HCT116 (cell line): Measurements from ENCODE around the gene FHOD3. TPM values are rescaled to one million over a fixed set of nuclear protein-coding genes. Genes with fewer than 3 reads are reported as not detected.

Experiments
- ATAC-seq: fragments of 200-7000 bp; cut with Tn5 transposase; 2 replicates; pipeline ENCODE4 v1.9.1; 2020; ENCODE audit warnings: mild to moderate bottlenecking, moderate library complexity
- BruUV-seq: library from RNA; stranded (reverse); fragments of 400-500 nt; replicated peaks from 2 replicates; lab custom pipeline; 2021; lab: Mats Ljungman, UMichigan
- CTCF ChIA-PET: fragments of 300-600 bp; sonication (Branson Sonifier 250); formaldehyde crosslinking; loops from one replicate; lab custom pipeline; 2021; ENCODE audit warnings: antibody characterized with exemption; lab: Charles Lee
- POLR2A ChIA-PET: fragments of 300-600, 350-600 bp; sonication (Branson Sonifier 250); formaldehyde crosslinking; loops from one replicate; lab custom pipeline; 2021; ENCODE audit warnings: antibody characterized with exemption; lab: Charles Lee
- RAD21 ChIA-PET, 2 experiments: fragments of 300-600 bp; sonication (Branson Sonifier 250); formaldehyde crosslinking; loops; one replicate each; lab custom pipeline; 2023; ENCODE audit warnings: low total read pairs in 2 of 2; ENCODE audit not compliant: uncharacterized antibody in 2 of 2, unreplicated experiment in 2 of 2, low non-redundant PET in 1 of 2; lab: Charles Lee
- DNase-seq: peaks from one replicate; pipeline ENCODE4 v3.0.0-alpha.2; 2010; ENCODE audit warnings: low read depth, low spot score
- H2AFZ ChIP-seq: fragments of 200-600 bp; shearing (Covaris generic), sonication (generic); 2 replicates; pipeline ENCODE4 v1.6.1; 2017; ENCODE audit warnings: low read depth, mixed run types, mixed read lengths, antibody characterized with exemption, low read length; ENCODE audit not compliant: poor library complexity, severe bottlenecking
- H3K27ac ChIP-seq: 2 replicates; pipeline ENCODE4 v1.5.1; 2012; ENCODE audit warnings: low read depth, low read length
- H3K27me3 ChIP-seq: fragments of 200-600 bp; sonication (generic); 2 replicates; pipeline ENCODE4 v1.6.1; 2016; ENCODE audit warnings: mixed run types, low read length, mixed read lengths; ENCODE audit not compliant: insufficient read depth
- H3K36me3 ChIP-seq, 2 experiments: fragments of 200-500 bp in 1 of 2; fragments of 200-600 bp in 1 of 2; sonication (Bioruptor generic) in 1 of 2; sonication (generic) in 1 of 2; 2 replicates each; pipeline versions ENCODE4 v1.5.1 to v1.6.1; 2014 to 2016; ENCODE audit warnings: low read length in 2 of 2, inconsistent platforms in 1 of 2, mixed read lengths in 1 of 2, mixed run types in 1 of 2; ENCODE audit not compliant: insufficient read depth in 2 of 2, control insufficient read depth in 1 of 2
- H3K4me1 ChIP-seq, 2 experiments: fragments of 200-600 bp in 1 of 2; sonication (generic) in 1 of 2; 2 replicates each; pipeline versions ENCODE4 v1.5.1 to v1.6.1; 2012 to 2017; ENCODE audit warnings: low read length in 2 of 2, inconsistent platforms in 1 of 2, mild to moderate bottlenecking in 1 of 2, mixed read lengths in 1 of 2, mixed run types in 1 of 2, moderate library complexity in 1 of 2; ENCODE audit not compliant: insufficient read depth in 2 of 2, control insufficient read depth in 1 of 2
- H3K4me2 ChIP-seq: fragments of 200-600 bp; sonication (generic); 2 replicates; pipeline ENCODE4 v1.6.1; 2017; ENCODE audit warnings: mixed run types, low read length, mixed read lengths
- H3K4me3 ChIP-seq, 2 experiments: fragments of 200-600 bp in 1 of 2; sonication (generic) in 1 of 2; replicated peaks in 1 of 2; 2 replicates each; pipeline ENCODE4 v1.5.1; 2011 to 2016; ENCODE audit warnings: low read length in 2 of 2, control low read depth in 1 of 2, low read depth in 1 of 2, mild to moderate bottlenecking in 1 of 2, mixed read lengths in 1 of 2, mixed run types in 1 of 2
- H3K79me2 ChIP-seq: fragments of 200-600 bp; sonication (generic); 2 replicates; pipeline ENCODE4 v1.6.1; 2017; ENCODE audit warnings: mild to moderate bottlenecking, mixed run types, low read length, moderate library complexity, mixed read lengths; ENCODE audit not compliant: insufficient read depth
- H3K9ac ChIP-seq: fragments of 200-600 bp; sonication (generic); 2 replicates; pipeline ENCODE4 v1.6.1; 2016; ENCODE audit warnings: low read length, mixed read lengths
- H3K9me2 ChIP-seq: fragments of 200-600 bp; sonication (generic), shearing (Covaris generic); 2 replicates; pipeline ENCODE4 v1.6.1; 2017; ENCODE audit warnings: mixed run types, mild to moderate bottlenecking, moderate library complexity; ENCODE audit not compliant: insufficient read depth
- H3K9me3 ChIP-seq, 2 experiments: fragments of 200-500 bp in 1 of 2; fragments of 200-600 bp in 1 of 2; sonication (Bioruptor generic) in 1 of 2; sonication (generic) in 1 of 2; 2 replicates each; pipeline ENCODE4 v1.6.1; 2014 to 2017; ENCODE audit warnings: low read length in 2 of 2, mixed read lengths in 2 of 2, inconsistent platforms in 1 of 2, low read depth in 1 of 2, mild to moderate bottlenecking in 1 of 2, mixed run types in 1 of 2, moderate library complexity in 1 of 2; ENCODE audit not compliant: control insufficient read depth in 1 of 2, insufficient read depth in 1 of 2
- H4K20me1 ChIP-seq: fragments of 200-600 bp; sonication (generic), shearing (Covaris generic); 2 replicates; pipeline ENCODE4 v1.6.1; 2017; ENCODE audit warnings: mixed run types, mild to moderate bottlenecking, moderate library complexity; ENCODE audit not compliant: insufficient read depth
- EGR1 ChIP-seq: IDR thresholded peaks from 2 replicates; pipeline ENCODE4 v1.6.1; 2012; ENCODE audit warnings: low read depth
- ELF1 ChIP-seq: IDR thresholded peaks from 2 replicates; pipeline ENCODE4 v1.6.1; 2012; ENCODE audit warnings: low read depth, borderline replicate concordance
- EZH2 ChIP-seq: fragments of 200-600 bp; sonication (generic); IDR thresholded peaks from 2 replicates; pipeline ENCODE4 v1.6.1; 2017; ENCODE audit warnings: antibody characterized with exemption, mixed run types
- FOSL1 ChIP-seq: IDR thresholded peaks from 2 replicates; pipeline ENCODE4 v1.6.1; 2012; ENCODE audit warnings: low read depth
- POLR2A ChIP-seq: IDR thresholded peaks from 2 replicates; pipeline ENCODE4 v1.7.0; 2011; ENCODE audit warnings: borderline replicate concordance; ENCODE audit not compliant: insufficient read depth, insufficient read length; ENCODE audit errors: extremely low read depth
- POLR2AphosphoS5 ChIP-seq: IDR thresholded peaks from 2 replicates; pipeline ENCODE4 v1.6.1; 2011; ENCODE audit warnings: mild to moderate bottlenecking, low read depth, low read length, moderate library complexity
- RAD21 ChIP-seq: IDR thresholded peaks from 2 replicates; pipeline ENCODE4 v1.6.1; 2012; ENCODE audit warnings: low read depth, mild to moderate bottlenecking
- SP1 ChIP-seq: IDR thresholded peaks from 2 replicates; pipeline ENCODE4 v1.6.1; 2012; ENCODE audit warnings: low read depth
- SRF ChIP-seq: IDR thresholded peaks from 2 replicates; pipeline ENCODE4 v1.6.1; 2012; ENCODE audit warnings: low read depth
- YY1 ChIP-seq: IDR thresholded peaks from 2 replicates; pipeline ENCODE4 v1.6.1; 2011; ENCODE audit warnings: low read length, low read depth, moderate library complexity, mild to moderate bottlenecking; ENCODE audit not compliant: insufficient replicate concordance; ENCODE audit errors: extremely low read depth
- intact Hi-C: fragments of 100-400 bp; cut with micrococcal nuclease; formaldehyde crosslinking; loops from 2 replicates; pipeline ENCODE4 v1.10.0; 2022
- total RNA-seq: library from RNA; stranded (reverse); gene quantifications from one replicate; pipeline ENCODE4 v1.2.1, GENCODE V29; 2021; ENCODE audit not compliant: unreplicated experiment
- TF ChIP-seq, protein P1 (sequence below): IDR thresholded peaks from 2 replicates; pipeline ENCODE4 v1.6.1; 2012; ENCODE audit warnings: low read depth
- TF ChIP-seq, protein P2 (sequence below): IDR thresholded peaks from 2 replicates; pipeline ENCODE4 v1.6.1; 2011; ENCODE audit warnings: mild to moderate bottlenecking, low read length, moderate library complexity; ENCODE audit not compliant: insufficient replicate concordance; ENCODE audit errors: extremely low read depth

FHOD3 gene
- total RNA-seq, 1 experiment from 2014 or later = 4.0 TPM

DNA sequence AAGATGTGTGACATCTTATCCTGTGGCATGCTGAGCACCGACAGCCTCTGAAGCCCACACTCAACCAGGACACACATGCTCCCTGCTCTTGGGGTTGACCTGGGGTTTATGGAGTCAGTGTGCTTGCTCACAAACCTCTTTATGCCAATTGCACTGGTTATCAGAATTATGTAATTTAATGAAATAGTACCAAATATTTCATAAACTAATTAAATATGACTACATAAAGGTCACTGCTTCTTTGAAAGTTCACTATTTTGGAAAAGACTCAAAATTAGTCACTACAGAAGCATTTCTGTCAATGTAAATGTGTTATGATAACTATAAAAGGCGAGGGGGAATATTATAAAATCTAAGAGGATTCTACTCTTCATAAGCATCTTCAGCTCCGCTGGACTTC is 76.7 kb downstream of the FHOD3 start:
- no peak overlapping the region for H3K4me3 ChIP-seq
- no peaks in the 10 kb centered on the region for H3K4me1 ChIP-seq
- H3K4me2 ChIP-seq = no peak overlapping the region
- H3K9me2 ChIP-seq = no peaks in the 10 kb centered on the region
- no peaks in the 10 kb centered on the region for H3K9me3 ChIP-seq
- no peaks in the 10 kb centered on the region for H3K27me3 ChIP-seq
- H3K9ac ChIP-seq = no peak overlapping the region
- no peak overlapping the region for H3K27ac ChIP-seq
- DNase-seq (no peak), ATAC-seq (no peak)
- ChIA-PET RAD21 (no interaction called here), POLR2A (no interaction called here), CTCF (no interaction called here)
- no TSS peak for BruUV-seq
- no peaks in the 10 kb centered on the region for H3K36me3 ChIP-seq
- intact Hi-C loops = no loop called here
- no peaks in the 10 kb centered on the region for H3K79me2 ChIP-seq
- H4K20me1 ChIP-seq = no peaks in the 10 kb centered on the region
- TF ChIP-seq, protein P1, sequence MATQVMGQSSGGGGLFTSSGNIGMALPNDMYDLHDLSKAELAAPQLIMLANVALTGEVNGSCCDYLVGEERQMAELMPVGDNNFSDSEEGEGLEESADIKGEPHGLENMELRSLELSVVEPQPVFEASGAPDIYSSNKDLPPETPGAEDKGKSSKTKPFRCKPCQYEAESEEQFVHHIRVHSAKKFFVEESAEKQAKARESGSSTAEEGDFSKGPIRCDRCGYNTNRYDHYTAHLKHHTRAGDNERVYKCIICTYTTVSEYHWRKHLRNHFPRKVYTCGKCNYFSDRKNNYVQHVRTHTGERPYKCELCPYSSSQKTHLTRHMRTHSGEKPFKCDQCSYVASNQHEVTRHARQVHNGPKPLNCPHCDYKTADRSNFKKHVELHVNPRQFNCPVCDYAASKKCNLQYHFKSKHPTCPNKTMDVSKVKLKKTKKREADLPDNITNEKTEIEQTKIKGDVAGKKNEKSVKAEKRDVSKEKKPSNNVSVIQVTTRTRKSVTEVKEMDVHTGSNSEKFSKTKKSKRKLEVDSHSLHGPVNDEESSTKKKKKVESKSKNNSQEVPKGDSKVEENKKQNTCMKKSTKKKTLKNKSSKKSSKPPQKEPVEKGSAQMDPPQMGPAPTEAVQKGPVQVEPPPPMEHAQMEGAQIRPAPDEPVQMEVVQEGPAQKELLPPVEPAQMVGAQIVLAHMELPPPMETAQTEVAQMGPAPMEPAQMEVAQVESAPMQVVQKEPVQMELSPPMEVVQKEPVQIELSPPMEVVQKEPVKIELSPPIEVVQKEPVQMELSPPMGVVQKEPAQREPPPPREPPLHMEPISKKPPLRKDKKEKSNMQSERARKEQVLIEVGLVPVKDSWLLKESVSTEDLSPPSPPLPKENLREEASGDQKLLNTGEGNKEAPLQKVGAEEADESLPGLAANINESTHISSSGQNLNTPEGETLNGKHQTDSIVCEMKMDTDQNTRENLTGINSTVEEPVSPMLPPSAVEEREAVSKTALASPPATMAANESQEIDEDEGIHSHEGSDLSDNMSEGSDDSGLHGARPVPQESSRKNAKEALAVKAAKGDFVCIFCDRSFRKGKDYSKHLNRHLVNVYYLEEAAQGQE = no peak
- TF ChIP-seq POLR2A (no peak), ELF1 (no peak), YY1 (no peak), RAD21 (no peak), SP1 (no peak), POLR2AphosphoS5 (no peak), SRF (no peak), FOSL1 (no peak), EZH2 (no peak), EGR1 (no peak)
- TF ChIP-seq, protein P2, sequence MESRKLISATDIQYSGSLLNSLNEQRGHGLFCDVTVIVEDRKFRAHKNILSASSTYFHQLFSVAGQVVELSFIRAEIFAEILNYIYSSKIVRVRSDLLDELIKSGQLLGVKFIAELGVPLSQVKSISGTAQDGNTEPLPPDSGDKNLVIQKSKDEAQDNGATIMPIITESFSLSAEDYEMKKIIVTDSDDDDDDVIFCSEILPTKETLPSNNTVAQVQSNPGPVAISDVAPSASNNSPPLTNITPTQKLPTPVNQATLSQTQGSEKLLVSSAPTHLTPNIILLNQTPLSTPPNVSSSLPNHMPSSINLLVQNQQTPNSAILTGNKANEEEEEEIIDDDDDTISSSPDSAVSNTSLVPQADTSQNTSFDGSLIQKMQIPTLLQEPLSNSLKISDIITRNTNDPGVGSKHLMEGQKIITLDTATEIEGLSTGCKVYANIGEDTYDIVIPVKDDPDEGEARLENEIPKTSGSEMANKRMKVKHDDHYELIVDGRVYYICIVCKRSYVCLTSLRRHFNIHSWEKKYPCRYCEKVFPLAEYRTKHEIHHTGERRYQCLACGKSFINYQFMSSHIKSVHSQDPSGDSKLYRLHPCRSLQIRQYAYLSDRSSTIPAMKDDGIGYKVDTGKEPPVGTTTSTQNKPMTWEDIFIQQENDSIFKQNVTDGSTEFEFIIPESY = no peak
- H2AFZ ChIP-seq = no peak overlapping the region
